SJSA1 (cell line): Measurements from ENCODE around the gene FRZB. TPM values are rescaled to one million over a fixed set of nuclear protein-coding genes. Genes with fewer than 3 reads are reported as not detected.
A peak's percentile ranks its signal among the peaks of the same experiment; 100 is the strongest.
"Not testable (repeated sequence)": the region's sequence is repeated elsewhere in the genome, so short reads cannot be mapped to it uniquely, and the experiment has no call there.

Source experiments
- DNase-seq, 2 experiments: peaks; one replicate each; pipeline ENCODE4 v3.0.0-alpha.2; 2015 to 2020; ENCODE audit warnings: low spot score in 2 of 2, low read depth in 1 of 2
- H3K27ac ChIP-seq: fragments of 250-450 bp; sonication (Bioruptor Pico); 2 replicates; pipeline ENCODE4 v1.5.1; 2020; ENCODE audit warnings: mild to moderate bottlenecking, moderate library complexity
- H3K27me3 ChIP-seq: fragments of 250-450 bp; sonication (Bioruptor Pico); replicated peaks from 2 replicates; pipeline ENCODE4 v1.5.1; 2020; ENCODE audit warnings: mild to moderate bottlenecking, moderate library complexity
- H3K36me3 ChIP-seq: fragments of 250-450 bp; sonication (Bioruptor Pico); 2 replicates; pipeline ENCODE4 v1.5.1; 2020; ENCODE audit warnings: mild to moderate bottlenecking
- H3K4me1 ChIP-seq: fragments of 250-450 bp; sonication (Bioruptor Pico); replicated peaks from 2 replicates; pipeline ENCODE4 v1.6.1; 2021; ENCODE audit warnings: mild to moderate bottlenecking
- H3K4me3 ChIP-seq: fragments of 250-450 bp; sonication (Bioruptor Pico); 2 replicates; pipeline ENCODE4 v1.5.1; 2020; ENCODE audit warnings: mild to moderate bottlenecking
- H3K9me3 ChIP-seq: fragments of 250-450 bp; sonication (Bioruptor Pico); replicated peaks from 2 replicates; pipeline ENCODE4 v1.5.1; 2020; ENCODE audit warnings: mild to moderate bottlenecking
- total RNA-seq: library from RNA; depleted of rRNA; stranded (reverse); fragments of >200 nt; shearing (Covaris generic); gene quantifications from 2 replicates; pipeline ENCODE4 v1.2.3, GENCODE V29; 2014

FRZB gene
- total RNA-seq, 1 experiment from 2014 or later, result 0.03 TPM

DNA sequence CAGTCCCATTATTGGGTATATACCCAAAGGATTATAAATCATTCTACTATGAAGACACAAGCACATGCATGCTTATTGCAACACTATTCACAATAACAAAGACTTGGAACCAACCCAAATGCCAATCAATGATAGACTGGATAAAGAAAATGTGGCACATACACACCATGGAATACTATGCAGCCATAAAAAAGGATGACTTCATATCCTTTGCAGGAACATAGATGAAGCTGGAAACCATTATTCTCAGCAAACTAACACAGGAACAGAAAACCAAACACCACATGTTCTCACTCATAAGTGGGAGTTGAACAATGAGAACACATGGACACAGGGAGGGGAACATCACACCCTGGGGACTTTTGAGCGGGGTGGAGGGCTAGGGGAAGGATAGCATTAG, 13.7 kb upstream of the FRZB start:
- H3K27me3 ChIP-seq, H3K9me3 ChIP-seq, H3K4me3 ChIP-seq: not testable (repeated sequence)

DNA sequence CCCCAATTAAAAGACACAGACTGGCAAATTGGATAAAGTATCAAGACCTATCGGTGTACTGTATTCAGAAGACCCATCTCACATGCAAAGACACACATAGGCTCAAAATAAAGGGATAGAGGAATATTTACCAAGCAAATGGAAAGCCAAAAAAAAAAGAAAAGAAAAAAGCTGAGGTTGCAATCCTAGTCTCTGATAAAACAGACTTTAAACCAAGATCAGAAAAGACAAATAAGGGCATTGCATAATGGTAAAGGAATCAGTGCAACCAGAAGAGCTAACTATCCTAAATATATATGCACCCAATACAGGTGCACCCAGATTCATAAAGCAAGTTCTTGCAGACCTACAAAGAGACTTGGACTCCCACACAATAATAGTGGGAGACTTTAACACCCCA, 10.2 kb upstream of the FRZB start:
- H3K27me3 ChIP-seq, H3K4me3 ChIP-seq, H3K36me3 ChIP-seq, H3K4me1 ChIP-seq, H3K27ac ChIP-seq, DNase-seq, H3K9me3 ChIP-seq: not testable (repeated sequence)

More for the DNA sequence above, 13.7 kb upstream of the FRZB start:
- not testable (repeated sequence) for DNase-seq, H3K36me3 ChIP-seq, H3K4me1 ChIP-seq, H3K27ac ChIP-seq

DNA sequence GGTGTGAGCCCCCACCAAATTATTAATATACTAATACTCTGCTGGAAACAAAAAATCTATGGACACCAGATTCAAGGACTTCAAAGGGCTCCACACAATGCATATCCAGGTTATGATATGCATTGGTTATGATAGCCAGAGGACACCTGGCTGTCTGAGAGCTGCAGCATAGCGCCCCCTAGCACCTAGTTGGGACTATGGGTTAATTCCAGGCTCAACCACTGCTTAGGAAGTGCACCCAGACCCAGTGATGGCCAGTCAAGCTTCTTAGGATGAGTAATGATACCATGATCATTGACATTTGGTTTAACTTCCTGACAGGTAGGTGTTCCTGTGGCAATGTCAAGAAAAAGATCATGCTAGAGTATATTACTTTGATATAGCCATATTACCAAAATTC, 3.8 kb upstream of the FRZB start:
- Histone ChIP-seq H3K27ac (no peak overlapping the region), H3K4me1 (peaks cover 8% of the 10 kb centered on the region; the same call in 1 of the 2 replicates), H3K36me3 (no peaks in the 10 kb centered on the region), H3K9me3 (no peaks in the 10 kb centered on the region), H3K27me3 (no peaks in the 10 kb centered on the region; the same call in 1 of the 2 replicates), H3K4me3 (no peak overlapping the region)
- DNase-seq, result no peak

DNA sequence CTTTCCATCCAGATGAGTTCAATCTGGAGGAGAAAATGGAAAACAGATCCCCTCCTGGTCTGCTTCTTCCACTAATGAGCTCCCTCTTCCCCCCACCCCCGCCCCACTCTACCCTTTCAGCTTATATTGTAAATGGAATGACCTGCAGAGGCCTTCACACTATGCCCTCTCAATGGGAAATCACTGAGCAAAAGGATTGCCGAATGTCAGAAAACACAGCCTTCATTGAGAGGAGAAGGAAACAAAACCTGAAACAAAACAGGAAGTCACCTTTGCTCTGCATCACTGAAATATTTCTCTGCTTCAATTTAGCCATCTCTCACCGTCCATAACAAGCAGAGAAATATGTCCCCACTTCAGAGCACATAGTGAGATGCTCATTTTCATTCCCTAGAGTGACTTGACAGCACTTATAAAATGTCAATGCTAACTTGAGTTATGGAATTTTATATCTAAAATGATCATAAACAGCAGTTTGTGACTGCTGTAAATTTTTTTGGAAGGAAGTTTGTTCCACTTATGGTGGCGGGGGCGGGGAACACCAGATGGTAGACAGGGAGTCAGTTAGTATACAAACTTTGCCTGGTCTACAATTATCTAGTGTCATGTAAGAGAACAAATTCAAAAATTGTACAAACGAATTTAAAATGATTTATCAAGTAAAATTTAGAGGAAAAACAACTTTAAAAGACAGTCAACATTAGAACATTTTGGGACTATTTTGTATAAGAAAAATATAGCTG, 1.8 kb upstream of the FRZB start:
- H3K36me3 ChIP-seq, result no peaks in the 10 kb centered on the region
- DNase-seq, result no peak
- H3K4me1 ChIP-seq, result peaks cover 8% of the 10 kb centered on the region; the same call in 1 of the 2 replicates
- H3K4me3 ChIP-seq, result no peak overlapping the region
- H3K9me3 ChIP-seq, result no peaks in the 10 kb centered on the region
- peaks cover 5% of the 10 kb centered on the region for H3K27me3 ChIP-seq
- H3K27ac ChIP-seq, result no peak overlapping the region

DNA sequence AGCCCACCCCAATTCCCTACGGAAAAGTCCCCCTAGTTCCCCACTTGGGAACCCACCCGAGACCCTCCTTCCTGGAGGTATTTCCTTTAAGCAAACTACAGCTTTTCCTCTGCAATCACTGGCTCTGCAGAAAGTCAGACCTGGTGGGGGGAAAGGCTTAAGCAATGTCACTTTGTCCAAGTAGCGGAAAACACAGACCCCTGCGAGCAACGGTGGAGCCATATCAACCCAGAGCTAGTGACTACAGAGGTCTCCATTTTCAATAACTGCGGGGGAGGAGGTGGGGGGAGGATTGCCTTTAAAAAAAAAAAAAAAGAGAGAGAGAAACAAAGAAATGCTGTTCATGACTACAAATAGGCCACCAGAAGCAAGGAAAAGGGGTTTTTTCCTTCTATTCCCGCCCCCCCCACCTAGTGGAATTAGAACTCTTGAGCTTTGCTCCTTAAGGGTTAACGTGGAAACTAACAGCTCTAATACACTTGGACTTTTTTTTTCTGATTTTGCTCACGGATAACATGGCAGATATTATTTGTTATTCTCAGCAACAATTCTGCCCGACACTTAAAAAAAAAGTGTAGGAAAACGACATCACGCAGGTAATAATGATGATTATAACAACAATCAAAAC, 1.1 kb upstream of the FRZB start:
- no peak for DNase-seq

DNA sequence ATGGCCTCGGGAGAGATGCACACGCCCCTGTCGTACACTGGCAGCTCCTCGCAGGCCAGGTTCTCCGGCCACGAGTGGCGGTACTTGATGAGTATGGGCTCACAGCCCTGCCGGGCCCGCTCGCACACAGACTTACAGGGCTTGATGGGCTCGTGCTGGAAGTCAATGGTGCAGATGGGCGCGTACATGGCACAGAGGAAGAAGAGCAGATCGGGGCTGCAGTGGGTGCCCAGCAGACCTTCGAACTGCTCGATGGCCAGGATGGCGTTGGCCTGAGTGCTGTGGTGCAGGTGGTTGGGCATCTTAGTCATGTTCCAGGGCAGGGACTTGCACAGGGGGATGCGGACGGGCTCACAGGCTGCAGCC, 359 bp downstream of the FRZB start:
- H3K27me3 ChIP-seq, result peaks cover 5% of the 10 kb centered on the region
- H3K36me3 ChIP-seq, result no peaks in the 10 kb centered on the region
- no peak for DNase-seq
- H3K4me3 ChIP-seq, result peak overlapping the region; percentile 34
- H3K4me1 ChIP-seq, result peaks cover 8% of the 10 kb centered on the region; the same call in 1 of the 2 replicates
- H3K27ac ChIP-seq, result no peak overlapping the region
- H3K9me3 ChIP-seq, result no peaks in the 10 kb centered on the region

More for the DNA sequence above, 1.1 kb upstream of the FRZB start:
- H3K27ac ChIP-seq, result no peak overlapping the region
- peaks cover 5% of the 10 kb centered on the region for H3K27me3 ChIP-seq
- no peaks in the 10 kb centered on the region for H3K9me3 ChIP-seq
- H3K36me3 ChIP-seq, result no peaks in the 10 kb centered on the region
- peak overlapping the region; percentile 34 for H3K4me3 ChIP-seq
- peaks cover 8% of the 10 kb centered on the region; the same call in 1 of the 2 replicates for H3K4me1 ChIP-seq

DNA sequence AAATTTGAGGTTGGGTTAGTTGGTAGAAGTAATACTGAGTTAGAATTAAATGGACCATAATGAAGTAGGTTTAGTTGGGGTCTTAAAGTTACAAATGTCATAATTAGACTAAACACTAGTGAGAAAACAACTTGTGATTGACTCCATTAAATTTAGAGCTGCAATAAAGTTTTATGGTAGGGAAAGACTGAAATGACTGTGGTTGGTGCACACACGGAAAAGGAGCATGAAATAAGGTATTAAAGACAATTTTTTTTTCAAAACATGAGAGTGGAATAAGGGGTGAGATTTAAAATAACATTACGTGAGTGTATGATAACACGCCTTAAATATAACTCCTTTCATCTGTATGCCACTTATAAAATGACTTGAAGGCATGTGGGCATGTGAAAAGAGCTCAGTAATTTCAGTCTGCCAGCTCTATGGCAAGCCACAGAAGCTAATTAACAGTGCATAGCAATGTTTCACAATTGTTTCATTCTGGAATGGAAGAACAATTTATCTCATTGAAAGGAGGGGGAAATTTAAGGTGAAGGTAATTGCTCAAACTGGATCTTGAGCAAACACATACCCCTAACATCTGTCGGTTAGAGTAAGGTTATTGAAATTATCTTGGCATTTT, 1.4 kb downstream of the FRZB start:
- H3K36me3 ChIP-seq, result no peaks in the 10 kb centered on the region
- peaks cover 8% of the 10 kb centered on the region; the same call in 1 of the 2 replicates for H3K4me1 ChIP-seq
- no peak for DNase-seq
- no peak overlapping the region for H3K4me3 ChIP-seq
- H3K27ac ChIP-seq, result no peak overlapping the region
- peaks cover 5% of the 10 kb centered on the region for H3K27me3 ChIP-seq
- no peaks in the 10 kb centered on the region for H3K9me3 ChIP-seq

DNA sequence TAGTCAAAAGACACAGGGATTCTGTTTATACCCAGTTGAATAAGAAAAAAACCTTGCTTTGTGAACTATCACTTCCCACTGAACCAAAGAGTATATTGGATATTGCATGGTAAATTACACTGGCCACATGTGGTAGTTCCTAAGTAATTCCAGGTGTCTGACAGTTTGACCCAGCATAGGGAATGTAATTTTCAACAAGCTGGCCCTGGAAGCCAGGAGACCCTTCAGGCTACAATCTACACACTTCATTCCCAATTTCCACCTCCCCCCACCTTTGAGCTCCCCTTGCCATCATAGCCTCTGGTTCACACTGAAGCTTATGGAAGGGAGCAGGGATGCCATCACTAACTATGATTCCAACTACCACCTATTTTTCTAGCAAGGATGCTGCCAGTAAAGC, 2.8 kb downstream of the FRZB start:
- H3K9me3 ChIP-seq, result no peaks in the 10 kb centered on the region
- no peaks in the 10 kb centered on the region for H3K36me3 ChIP-seq
- H3K4me3 ChIP-seq, result no peak overlapping the region
- H3K27me3 ChIP-seq, result peaks cover 5% of the 10 kb centered on the region
- peaks cover 8% of the 10 kb centered on the region; the same call in 1 of the 2 replicates for H3K4me1 ChIP-seq
- DNase-seq, result no peak
- no peak overlapping the region for H3K27ac ChIP-seq

DNA sequence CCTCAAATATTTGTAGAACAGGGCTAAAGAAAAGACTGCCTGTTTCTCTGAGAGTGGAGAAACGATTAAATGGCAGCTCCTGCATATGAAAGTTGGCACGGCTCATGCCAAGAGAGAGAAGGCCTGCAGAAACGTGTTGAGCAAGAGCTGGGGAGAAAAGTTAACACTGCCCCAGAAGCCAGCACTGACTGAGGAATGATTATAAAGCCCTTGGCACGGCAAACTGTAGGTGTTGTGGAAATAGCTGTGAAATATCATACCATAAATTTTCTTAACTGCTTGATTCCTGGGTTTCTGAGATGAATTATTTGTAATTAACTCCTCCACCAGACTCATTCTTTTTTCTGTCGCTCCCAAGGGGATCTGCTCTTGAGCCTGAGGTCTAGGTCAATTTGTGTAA, 4.3 kb downstream of the FRZB start:
- DNase-seq, result no peak
- H3K9me3 ChIP-seq, result no peaks in the 10 kb centered on the region
- peaks cover 6% of the 10 kb centered on the region; the same call in 1 of the 2 replicates for H3K4me1 ChIP-seq
- H3K27me3 ChIP-seq, result peaks cover 5% of the 10 kb centered on the region; the same call in 1 of the 2 replicates
- no peak overlapping the region for H3K27ac ChIP-seq
- no peaks in the 10 kb centered on the region for H3K36me3 ChIP-seq
- no peak overlapping the region for H3K4me3 ChIP-seq

DNA sequence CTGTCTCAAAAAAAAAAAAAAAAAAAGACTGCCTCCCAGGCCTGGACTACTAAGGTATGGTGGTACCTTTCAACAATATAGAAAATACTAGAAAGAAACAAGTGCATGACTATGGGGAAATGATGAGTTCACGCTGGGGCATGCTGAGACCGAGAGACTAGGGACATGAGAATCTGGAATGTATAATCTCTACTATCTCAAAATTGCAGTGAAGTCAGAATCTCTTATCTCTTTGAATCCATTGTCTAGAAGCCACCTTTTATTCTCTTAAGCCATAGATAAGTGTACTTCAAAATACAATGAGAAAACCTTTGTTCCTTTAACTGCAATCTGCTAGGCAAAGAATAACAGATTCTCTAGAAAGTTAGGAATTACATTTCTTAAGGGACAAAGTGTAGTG, 5.6 kb downstream of the FRZB start:
- H3K4me1 ChIP-seq, result no peaks in the 10 kb centered on the region
- H3K36me3 ChIP-seq, result no peaks in the 10 kb centered on the region
- H3K9me3 ChIP-seq, result no peaks in the 10 kb centered on the region
- no peak overlapping the region for H3K27ac ChIP-seq
- H3K4me3 ChIP-seq, result no peak overlapping the region
- DNase-seq, result no peak
- peaks cover 5% of the 10 kb centered on the region; the same call in 1 of the 2 replicates for H3K27me3 ChIP-seq

DNA sequence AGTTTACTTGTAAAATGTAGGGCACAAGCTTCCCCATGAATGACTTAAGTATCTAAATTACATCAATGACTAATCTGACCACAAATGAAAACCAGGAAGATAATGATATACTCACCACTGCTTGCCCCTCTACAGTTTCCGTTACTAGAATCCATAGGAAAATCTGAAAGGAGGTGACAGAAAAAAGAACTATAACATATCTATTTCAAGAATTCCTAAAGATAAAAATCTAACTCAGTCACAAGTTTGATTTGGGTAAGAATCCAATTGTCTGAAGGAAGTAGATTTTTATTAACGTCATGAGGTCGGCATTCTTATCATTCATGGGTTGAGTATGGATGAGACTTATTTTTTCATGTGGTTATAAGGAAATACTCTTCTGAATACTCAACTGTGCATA, 7.8 kb downstream of the FRZB start:
- DNase-seq, result no peak
- Histone ChIP-seq H3K27me3 (no peaks in the 10 kb centered on the region; the same call in 1 of the 2 replicates), H3K36me3 (no peaks in the 10 kb centered on the region), H3K27ac (no peak overlapping the region), H3K9me3 (no peaks in the 10 kb centered on the region), H3K4me3 (no peak overlapping the region), H3K4me1 (no peaks in the 10 kb centered on the region)

DNA sequence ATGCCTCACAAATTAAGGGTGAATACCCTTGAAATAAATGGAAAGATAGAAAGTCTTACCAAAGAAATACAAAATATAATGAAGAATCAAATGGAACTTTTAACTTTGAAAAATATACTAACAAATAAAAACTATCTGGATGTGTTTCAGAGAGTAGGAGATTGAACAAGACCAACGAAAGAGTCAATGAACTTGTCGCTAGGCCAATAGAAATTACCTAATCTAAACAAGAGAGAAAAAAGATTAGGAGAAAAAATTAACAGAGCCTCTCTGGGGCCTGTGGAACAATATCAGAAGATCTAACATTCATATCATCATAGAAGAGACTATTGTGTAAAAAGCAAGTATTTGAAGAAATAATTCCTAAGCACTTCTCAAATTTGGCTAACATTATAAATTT, 11.1 kb downstream of the FRZB start:
- no peak for DNase-seq
- H3K9me3 ChIP-seq, result no peaks in the 10 kb centered on the region
- no peak overlapping the region for H3K27ac ChIP-seq
- H3K36me3 ChIP-seq, result no peaks in the 10 kb centered on the region
- H3K27me3 ChIP-seq, result no peaks in the 10 kb centered on the region; the same call in none of the 2 replicates
- H3K4me1 ChIP-seq, result no peaks in the 10 kb centered on the region
- H3K4me3 ChIP-seq, result no peak overlapping the region

DNA sequence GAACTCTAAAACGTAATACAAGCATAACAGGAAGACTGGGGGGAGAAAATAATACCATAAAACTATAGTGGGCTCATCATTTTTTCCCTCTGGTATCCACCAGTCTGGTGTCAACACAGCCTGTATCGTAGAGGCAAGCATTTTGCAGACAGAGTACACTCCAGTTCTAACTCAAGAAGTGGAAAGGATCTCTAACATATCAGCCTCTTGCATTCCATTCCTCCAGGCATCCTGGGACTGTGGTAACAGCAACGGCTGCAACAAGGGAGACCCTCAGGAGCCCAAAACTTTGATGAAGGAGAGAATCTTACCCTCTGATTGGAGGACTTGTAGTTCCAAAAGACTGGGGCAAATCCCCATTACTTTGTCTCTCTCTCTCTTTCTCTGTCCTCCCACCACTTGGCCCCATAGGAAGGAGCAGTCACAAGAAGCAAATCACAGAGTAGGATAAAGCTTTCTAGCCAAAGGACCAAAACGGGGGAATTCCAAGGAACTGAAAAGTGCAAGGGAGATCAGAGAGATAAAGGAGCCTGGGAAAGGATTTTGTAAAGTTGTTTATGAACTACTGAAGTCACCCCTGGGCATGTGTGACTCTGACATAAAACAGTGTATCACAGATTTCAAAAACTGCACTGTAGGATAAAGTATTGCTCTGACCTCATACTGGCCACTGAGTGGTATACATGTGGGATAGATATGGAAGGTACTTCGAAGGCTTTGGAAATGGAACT, 11.9 kb downstream of the FRZB start:
- H3K9me3 ChIP-seq, result no peaks in the 10 kb centered on the region
- no peaks in the 10 kb centered on the region; the same call in none of the 2 replicates for H3K27me3 ChIP-seq
- H3K4me3 ChIP-seq, result no peak overlapping the region
- no peak for DNase-seq
- no peak overlapping the region for H3K27ac ChIP-seq
- no peaks in the 10 kb centered on the region for H3K36me3 ChIP-seq
- H3K4me1 ChIP-seq, result no peaks in the 10 kb centered on the region
